SK-N-SH treated with all-trans-retinoic acid at 6 μM for 48 hours (cell line): ENCODE measurements around the gene GP1BB.

Experiments
- CREB5 ChIP-seq: fragments of 250-450 bp; sonication (Bioruptor Pico); IDR thresholded peaks from 2 replicates; pipeline ENCODE4 v1.5.1; 2020; ENCODE audit warnings: low read depth, mild to moderate bottlenecking, moderate library complexity
- ISL1 ChIP-seq: fragments of 250-450 bp; sonication (Bioruptor Pico); IDR thresholded peaks from 2 replicates; pipeline ENCODE4 v2.1.2; 2022; ENCODE audit warnings: mild to moderate bottlenecking, moderate library complexity
- SNAI2 ChIP-seq: fragments of 250-450 bp; sonication (Bioruptor Pico); IDR thresholded peaks from 2 replicates; pipeline ENCODE4 v1.5.0; 2020; ENCODE audit warnings: mild to moderate bottlenecking, moderate library complexity

DNA sequence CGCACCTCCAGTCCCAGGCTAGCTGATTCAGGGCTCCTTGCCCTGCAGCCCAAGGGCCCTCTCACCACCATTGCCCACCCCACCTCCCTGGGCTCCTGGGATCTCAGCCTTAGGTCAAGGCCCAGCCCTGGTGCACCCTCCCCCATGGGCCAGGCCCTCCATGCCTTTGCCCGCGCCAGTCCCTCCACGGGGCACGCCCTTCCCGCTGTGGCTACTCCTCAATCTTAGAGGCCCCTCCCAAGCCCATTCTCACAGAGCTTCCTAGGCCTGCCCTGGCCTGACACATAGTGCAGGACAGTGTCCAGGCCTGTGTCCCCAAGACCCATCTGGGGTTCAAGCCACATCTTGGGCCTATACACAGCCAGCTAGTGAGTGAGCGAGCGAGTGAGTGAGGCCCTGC, 6.9 kb downstream of the GP1BB start:
- TF ChIP-seq SNAI2 = no peak
- TF ChIP-seq ISL1 = no peak
- TF ChIP-seq CREB5 (CRISPR knock-in tag) = no peak
